ENCODE data around the gene KRTAP4-2. TPM values are rescaled to one million over a fixed set of nuclear protein-coding genes. Genes with fewer than 3 reads are reported as not detected.
"Not testable (repeated sequence)": the region's sequence is repeated elsewhere in the genome, so short reads cannot be mapped to it uniquely, and the experiment has no call there.

The KRTAP4-2 gene
- total and polyA plus RNA-seq, 5 donors from 2014 or later = not detected

GRCh38 chr17:41160648-41161047 is 17.4 kb downstream of the KRTAP4-2 start, which contains the start of gene KRTAP4-4:
Gene KRTAP4-4, minus strand, starts transcription at chr17:41160748. Its CDS starts 57 bp downstream, at chr17:41160691.
- no peaks in the 10 kb centered on the region for H3K4me1 ChIP-seq (ENCODE audit: control insufficient read depth, insufficient read depth, low read length, poor library complexity, severe bottlenecking)
- no peak for DNase-seq
- no peak within 1 kb of the TSS for H3K27ac ChIP-seq (ENCODE audit: insufficient read depth, low read length, poor library complexity, severe bottlenecking)
- H3K4me1 Mint-ChIP-seq = no peaks in the 10 kb centered on the region
- no peak within 1 kb of the TSS for H3K4me3 Mint-ChIP-seq
- H3K27me3 Mint-ChIP-seq = peaks cover 22% of the 10 kb centered on the region
- no peak within 1 kb of the TSS for H3K27ac Mint-ChIP-seq
- H3K36me3 Mint-ChIP-seq = no peaks in the 10 kb centered on the region
- H3K36me3 ChIP-seq (ENCODE audit: control insufficient read depth, insufficient read depth, low read length) = no peaks in the 10 kb centered on the region
- no peaks in the 10 kb centered on the region for H3K9me3 Mint-ChIP-seq
- peaks cover 23% of the 10 kb centered on the region for H3K27me3 ChIP-seq (ENCODE audit: control insufficient read depth, insufficient read depth, low read length)
- no peak within 1 kb of the TSS for H3K4me3 ChIP-seq (ENCODE audit: low read depth, low read length)
- H3K9me3 ChIP-seq (ENCODE audit: control insufficient read depth in 2 of 2, low read length in 2 of 2) = no peaks in the 10 kb centered on the region
- no peak for ATAC-seq (ENCODE audit: low read depth in 2 of 2)

- not testable (repeated sequence) for H3K9me3 ChIP-seq (ENCODE audit: control insufficient read depth in 2 of 2, low read length in 2 of 2); H3K4me1 Mint-ChIP-seq; H3K4me1 ChIP-seq (ENCODE audit: control insufficient read depth, insufficient read depth, low read length, poor library complexity, severe bottlenecking); H3K27ac Mint-ChIP-seq; H3K27ac ChIP-seq (ENCODE audit: insufficient read depth, low read length, poor library complexity, severe bottlenecking); DNase-seq; H3K4me3 ChIP-seq (ENCODE audit: low read depth, low read length); ATAC-seq (ENCODE audit: low read depth in 2 of 2); H3K4me3 Mint-ChIP-seq; H3K36me3 ChIP-seq (ENCODE audit: control insufficient read depth, insufficient read depth, low read length); H3K9me3 Mint-ChIP-seq; H3K36me3 Mint-ChIP-seq
- peaks cover 23% of the 10 kb centered on the region for H3K27me3 ChIP-seq (ENCODE audit: control insufficient read depth, insufficient read depth, low read length)
- H3K27me3 Mint-ChIP-seq = peaks cover 22% of the 10 kb centered on the region
Measured at GRCh38 chr17:41160190-41160589, 17.8 kb downstream of the KRTAP4-2 start.

GRCh38 chr17:41153856-41154255 is 24.2 kb downstream of the KRTAP4-2 start:
- H3K9me3 ChIP-seq (ENCODE audit: control insufficient read depth in 2 of 2, low read length in 2 of 2) = no peaks in the 10 kb centered on the region
- no peak for ATAC-seq (ENCODE audit: low read depth in 2 of 2)
- peaks cover 22% of the 10 kb centered on the region for H3K27me3 ChIP-seq (ENCODE audit: control insufficient read depth, insufficient read depth, low read length)
- no peaks in the 10 kb centered on the region for H3K4me1 Mint-ChIP-seq
- H3K4me3 ChIP-seq (ENCODE audit: low read depth, low read length) = no peak overlapping the region
- no peaks in the 10 kb centered on the region for H3K4me1 ChIP-seq (ENCODE audit: control insufficient read depth, insufficient read depth, low read length, poor library complexity, severe bottlenecking)
- no peak overlapping the region for H3K27ac ChIP-seq (ENCODE audit: insufficient read depth, low read length, poor library complexity, severe bottlenecking)
- no peaks in the 10 kb centered on the region for H3K36me3 ChIP-seq (ENCODE audit: control insufficient read depth, insufficient read depth, low read length)
- DNase-seq = no peak
- H3K4me3 Mint-ChIP-seq = no peak overlapping the region
- no peaks in the 10 kb centered on the region for H3K9me3 Mint-ChIP-seq
- no peak overlapping the region for H3K27ac Mint-ChIP-seq
- peaks cover 20% of the 10 kb centered on the region for H3K27me3 Mint-ChIP-seq
- no peaks in the 10 kb centered on the region for H3K36me3 Mint-ChIP-seq

GRCh38 chr17:41151525-41151924 is 26.5 kb downstream of the KRTAP4-2 start:
- Histone ChIP-seq H3K27ac (ENCODE audit: insufficient read depth, low read length, poor library complexity, severe bottlenecking) (no peak overlapping the region), H3K9me3 (ENCODE audit: control insufficient read depth in 2 of 2, low read length in 2 of 2) (no peaks in the 10 kb centered on the region), H3K4me1 (ENCODE audit: control insufficient read depth, insufficient read depth, low read length, poor library complexity, severe bottlenecking) (no peaks in the 10 kb centered on the region), H3K27me3 (ENCODE audit: control insufficient read depth, insufficient read depth, low read length) (peaks cover 12% of the 10 kb centered on the region), H3K36me3 (ENCODE audit: control insufficient read depth, insufficient read depth, low read length) (no peaks in the 10 kb centered on the region), H3K4me3 (ENCODE audit: low read depth, low read length) (no peak overlapping the region)
- Mint-ChIP-seq H3K27ac (no peak overlapping the region), H3K27me3 (peaks cover 24% of the 10 kb centered on the region), H3K9me3 (no peaks in the 10 kb centered on the region), H3K4me3 (no peak overlapping the region), H3K4me1 (peaks cover 0 to 2% (median 0%) of the 10 kb centered on the region in 4 donors), H3K36me3 (no peaks in the 10 kb centered on the region)
- DNase-seq = no peak
- ATAC-seq (ENCODE audit: low read depth in 2 of 2) = no peak

GRCh38 chr17:41150026-41150425 is 28.0 kb downstream of the KRTAP4-2 start:
- H3K27ac Mint-ChIP-seq = no peak overlapping the region
- peaks cover 18% of the 10 kb centered on the region for H3K27me3 Mint-ChIP-seq
- H3K27ac ChIP-seq (ENCODE audit: insufficient read depth, low read length, poor library complexity, severe bottlenecking) = no peak overlapping the region
- no peaks in the 10 kb centered on the region for H3K36me3 Mint-ChIP-seq
- H3K9me3 Mint-ChIP-seq = peaks cover 0 to 3% (median 0%) of the 10 kb centered on the region in 7 donors
- no peak for DNase-seq
- H3K36me3 ChIP-seq (ENCODE audit: control insufficient read depth, insufficient read depth, low read length) = no peaks in the 10 kb centered on the region
- no peak overlapping the region for H3K4me3 ChIP-seq (ENCODE audit: low read depth, low read length)
- peaks cover 0 to 2% (median 0%) of the 10 kb centered on the region in 4 donors for H3K4me1 Mint-ChIP-seq
- no peaks in the 10 kb centered on the region for H3K9me3 ChIP-seq (ENCODE audit: control insufficient read depth in 2 of 2, low read length in 2 of 2)
- no peaks in the 10 kb centered on the region for H3K4me1 ChIP-seq (ENCODE audit: control insufficient read depth, insufficient read depth, low read length, poor library complexity, severe bottlenecking)
- peaks cover 8% of the 10 kb centered on the region for H3K27me3 ChIP-seq (ENCODE audit: control insufficient read depth, insufficient read depth, low read length)
- no peak for ATAC-seq (ENCODE audit: low read depth in 2 of 2)
- H3K4me3 Mint-ChIP-seq = no peak overlapping the region

GRCh38 chr17:41149652-41149985 is 28.4 kb downstream of the KRTAP4-2 start, which contains the start of gene KRTAP4-5:
Gene KRTAP4-5, minus strand, starts transcription at chr17:41149825. Its CDS starts 58 bp downstream, at chr17:41149767.
- Histone ChIP-seq H3K27ac (ENCODE audit: insufficient read depth, low read length, poor library complexity, severe bottlenecking) (no peak within 1 kb of the TSS), H3K4me1 (ENCODE audit: control insufficient read depth, insufficient read depth, low read length, poor library complexity, severe bottlenecking) (no peaks in the 10 kb centered on the region), H3K27me3 (ENCODE audit: control insufficient read depth, insufficient read depth, low read length) (peaks cover 6% of the 10 kb centered on the region), H3K9me3 (ENCODE audit: control insufficient read depth in 2 of 2, low read length in 2 of 2) (no peaks in the 10 kb centered on the region), H3K4me3 (ENCODE audit: low read depth, low read length) (no peak within 1 kb of the TSS), H3K36me3 (ENCODE audit: control insufficient read depth, insufficient read depth, low read length) (no peaks in the 10 kb centered on the region)
- ATAC-seq (ENCODE audit: low read depth in 2 of 2) (no peak), DNase-seq (no peak)
- peaks cover 20% of the 10 kb centered on the region for H3K27me3 Mint-ChIP-seq
- H3K36me3 Mint-ChIP-seq = no peaks in the 10 kb centered on the region
- H3K4me1 Mint-ChIP-seq = peaks cover 0 to 2% (median 0%) of the 10 kb centered on the region in 4 donors
- peaks cover 0 to 4% (median 0%) of the 10 kb centered on the region in 7 donors for H3K9me3 Mint-ChIP-seq
- H3K27ac Mint-ChIP-seq = peak within 1 kb of the TSS in 1 of 3 donors; percentile 27
- H3K4me3 Mint-ChIP-seq = no peak within 1 kb of the TSS

GRCh38 chr17:41148971-41149651 is 28.9 kb downstream of the KRTAP4-2 start:
- not testable (repeated sequence) for H3K9me3 Mint-ChIP-seq; H3K4me1 Mint-ChIP-seq; DNase-seq; H3K4me3 Mint-ChIP-seq; H3K4me3 ChIP-seq (ENCODE audit: low read depth, low read length); H3K36me3 ChIP-seq (ENCODE audit: control insufficient read depth, insufficient read depth, low read length); H3K9me3 ChIP-seq (ENCODE audit: control insufficient read depth in 2 of 2, low read length in 2 of 2); H3K36me3 Mint-ChIP-seq; H3K27me3 ChIP-seq (ENCODE audit: control insufficient read depth, insufficient read depth, low read length); H3K27ac ChIP-seq (ENCODE audit: insufficient read depth, low read length, poor library complexity, severe bottlenecking); ATAC-seq (ENCODE audit: low read depth in 2 of 2); H3K4me1 ChIP-seq (ENCODE audit: control insufficient read depth, insufficient read depth, low read length, poor library complexity, severe bottlenecking)
- Mint-ChIP-seq H3K27me3 (peaks cover 18% of the 10 kb centered on the region), H3K27ac (peak overlapping the region in 1 of 3 donors; percentile 27)

Data from CD4-positive, CD25-positive, alpha-beta regulatory T cell (primary cell).